ENCODE results near the gene TSPAN15. TPM values are rescaled to one million over a fixed set of nuclear protein-coding genes. Genes with fewer than 3 reads are reported as not detected.

TSPAN15 gene
- total RNA-seq, 3 donors from 2014 or later (not counting 1 experiment from before 2014, with no cell fraction given): 1.3 to 3.9 (median 2.1) TPM

GRCh38 chr10:69439813-69440506, 11.3 kb upstream of the TSPAN15 start:
- Mint-ChIP-seq H3K9me3 (no peaks in the 10 kb centered on the region), H3K27me3 (ENCODE audit: low read depth in 2 of 2) (peaks cover 9 to 15% of the 10 kb centered on the region in 2 donors), H3K4me3 (no peak overlapping the region), H3K4me1 (no peaks in the 10 kb centered on the region), H3K36me3 (no peaks in the 10 kb centered on the region), H3K27ac (no peak overlapping the region)
- WGBS (ENCODE audit: insufficient coverage): 32% methylated on average over 2 of the region's 5 CpGs
- Histone ChIP-seq H3K9me3 (ENCODE audit: control insufficient read depth, insufficient read depth, low read length) (no peaks in the 10 kb centered on the region), H3K27ac (ENCODE audit: low read length) (no peak overlapping the region), H3K4me3 (ENCODE audit: low read length) (no peak overlapping the region), H3K4me1 (ENCODE audit: control insufficient read depth, insufficient read depth, low read length) (peaks cover 4% of the 10 kb centered on the region), H3K27me3 (ENCODE audit: control insufficient read depth, insufficient read depth, low read length) (no peaks in the 10 kb centered on the region), H3K36me3 (ENCODE audit: control insufficient read depth, insufficient read depth, low read length) (no peaks in the 10 kb centered on the region)
- intact Hi-C loops (cut with micrococcal nuclease): no loop called here
- no peak for TF ChIP-seq CTCF (IDR thresholded peaks at IDR 0.05)
- ATAC-seq: no peak
- no peak for DNase-seq

GRCh38 chr10:69443354-69443753, 7.9 kb upstream of the TSPAN15 start:
- no peak overlapping the region for H3K27ac Mint-ChIP-seq
- no peak overlapping the region for H3K4me3 Mint-ChIP-seq
- H3K4me3 ChIP-seq (ENCODE audit: low read length): no peak overlapping the region

GRCh38 chr10:69445041-69445440, 6.2 kb upstream of the TSPAN15 start:
- ATAC-seq (no peak), DNase-seq (no peak)
- Mint-ChIP-seq H3K27ac (no peak overlapping the region), H3K4me1 (no peaks in the 10 kb centered on the region), H3K27me3 (ENCODE audit: low read depth in 2 of 2) (peaks cover 0 to 7% of the 10 kb centered on the region in 2 donors), H3K36me3 (no peaks in the 10 kb centered on the region), H3K9me3 (no peaks in the 10 kb centered on the region), H3K4me3 (no peak overlapping the region)
- H3K9me3 ChIP-seq (ENCODE audit: control insufficient read depth, insufficient read depth, low read length): no peaks in the 10 kb centered on the region
- no peaks in the 10 kb centered on the region for H3K27me3 ChIP-seq (ENCODE audit: control insufficient read depth, insufficient read depth, low read length)
- H3K36me3 ChIP-seq (ENCODE audit: control insufficient read depth, insufficient read depth, low read length): no peaks in the 10 kb centered on the region
- intact Hi-C loops (cut with micrococcal nuclease): no loop called here
- 89% methylated on average over 4 of the region's 4 CpGs for WGBS (ENCODE audit: insufficient coverage)
- no peak overlapping the region for H3K27ac ChIP-seq (ENCODE audit: low read length)
- TF ChIP-seq CTCF (IDR thresholded peaks at IDR 0.05): no peak
- H3K4me3 ChIP-seq (ENCODE audit: low read length): no peak overlapping the region
- no peaks in the 10 kb centered on the region for H3K4me1 ChIP-seq (ENCODE audit: control insufficient read depth, insufficient read depth, low read length)

More at GRCh38 chr10:69443354-69443753, 7.9 kb upstream of the TSPAN15 start:
- Mint-ChIP-seq H3K9me3 (no peaks in the 10 kb centered on the region), H3K36me3 (no peaks in the 10 kb centered on the region), H3K27me3 (ENCODE audit: low read depth in 2 of 2) (peaks cover 0 to 7% of the 10 kb centered on the region in 2 donors), H3K4me1 (no peaks in the 10 kb centered on the region)
- Histone ChIP-seq H3K4me1 (ENCODE audit: control insufficient read depth, insufficient read depth, low read length) (peaks cover 4% of the 10 kb centered on the region), H3K27ac (ENCODE audit: low read length) (no peak overlapping the region), H3K27me3 (ENCODE audit: control insufficient read depth, insufficient read depth, low read length) (no peaks in the 10 kb centered on the region), H3K36me3 (ENCODE audit: control insufficient read depth, insufficient read depth, low read length) (no peaks in the 10 kb centered on the region), H3K9me3 (ENCODE audit: control insufficient read depth, insufficient read depth, low read length) (no peaks in the 10 kb centered on the region)
- ATAC-seq: no peak
- no peak for TF ChIP-seq CTCF (IDR thresholded peaks at IDR 0.05)
- no peak for DNase-seq
- intact Hi-C loops (cut with micrococcal nuclease): no loop called here
- 88% methylated on average over 1 of the region's 1 CpG for WGBS (ENCODE audit: insufficient coverage)

- Mint-ChIP-seq H3K9me3 (no peaks in the 10 kb centered on the region), H3K27ac (no peak overlapping the region), H3K36me3 (no peaks in the 10 kb centered on the region), H3K4me1 (peaks cover 0 to 5% of the 10 kb centered on the region in 2 donors), H3K27me3 (ENCODE audit: low read depth in 2 of 2) (peaks cover 0 to 7% of the 10 kb centered on the region in 2 donors), H3K4me3 (no peak overlapping the region)
- DNase-seq (no peak), ATAC-seq (no peak)
- no peak for TF ChIP-seq CTCF (IDR thresholded peaks at IDR 0.05)
- H3K4me1 ChIP-seq (ENCODE audit: control insufficient read depth, insufficient read depth, low read length): peaks cover 4% of the 10 kb centered on the region
- H3K36me3 ChIP-seq (ENCODE audit: control insufficient read depth, insufficient read depth, low read length): no peaks in the 10 kb centered on the region
- no peak overlapping the region for H3K4me3 ChIP-seq (ENCODE audit: low read length)
- no peaks in the 10 kb centered on the region for H3K27me3 ChIP-seq (ENCODE audit: control insufficient read depth, insufficient read depth, low read length)
- intact Hi-C loops (cut with micrococcal nuclease): no loop called here
- H3K27ac ChIP-seq (ENCODE audit: low read length): no peak overlapping the region
- no peaks in the 10 kb centered on the region for H3K9me3 ChIP-seq (ENCODE audit: control insufficient read depth, insufficient read depth, low read length)
Measured at GRCh38 chr10:69446229-69446628, 5.0 kb upstream of the TSPAN15 start.

Measured in natural killer cell (primary cell).